Measurements from ENCODE around the gene DACH1.

DACH1 gene

GRCh38 chr13:71583581-71583980, 283.4 kb downstream of the DACH1 start:
- DNase-seq (ENCODE audit: low read depth) = no peak

- no peak for DNase-seq (ENCODE audit: low read depth)
These were observed 286.4 kb downstream of the DACH1 start for GRCh38 chr13:71580614-71581013.

- no peak for DNase-seq (ENCODE audit: low read depth)
These were observed 289.0 kb downstream of the DACH1 start for GRCh38 chr13:71578048-71578447.

- DNase-seq (ENCODE audit: low read depth) = no peak
These were observed 289.9 kb downstream of the DACH1 start for GRCh38 chr13:71577127-71577526.

GRCh38 chr13:71576571-71576970, 290.4 kb downstream of the DACH1 start:
- no peak for DNase-seq (ENCODE audit: low read depth)

- no peak for DNase-seq (ENCODE audit: low read depth)
These were observed 320.1 kb downstream of the DACH1 start for GRCh38 chr13:71546881-71547280.

- DNase-seq (ENCODE audit: low read depth) = no peak
These were observed 326.9 kb downstream of the DACH1 start for GRCh38 chr13:71540098-71540497.

- DNase-seq (ENCODE audit: low read depth) = no peak
These were observed 330.8 kb downstream of the DACH1 start for GRCh38 chr13:71536201-71536600.

- DNase-seq (ENCODE audit: low read depth) = no peak
These were observed 342.2 kb downstream of the DACH1 start for GRCh38 chr13:71524613-71525304.

GRCh38 chr13:71524245-71524612, 342.8 kb downstream of the DACH1 start:
- DNase-seq (ENCODE audit: low read depth) = no peak

GRCh38 chr13:71522941-71523526, 344.0 kb downstream of the DACH1 start:
- DNase-seq (ENCODE audit: low read depth) = no peak

- no peak for DNase-seq (ENCODE audit: low read depth)
These were observed 350.0 kb downstream of the DACH1 start for GRCh38 chr13:71517004-71517403.

- DNase-seq (ENCODE audit: low read depth) = no peak
These were observed 350.5 kb downstream of the DACH1 start for GRCh38 chr13:71516521-71516920.

- DNase-seq (ENCODE audit: low read depth) = no peak
These were observed 351.3 kb downstream of the DACH1 start for GRCh38 chr13:71515744-71516038.

GRCh38 chr13:71514900-71515743, 351.9 kb downstream of the DACH1 start:
- no peak for DNase-seq (ENCODE audit: low read depth)

- DNase-seq (ENCODE audit: low read depth) = no peak
These were observed 353.5 kb downstream of the DACH1 start for GRCh38 chr13:71513411-71514033.

GRCh38 chr13:71503781-71504180, 363.2 kb downstream of the DACH1 start:
- DNase-seq (ENCODE audit: low read depth) = no peak

GRCh38 chr13:71499944-71500514, 367.0 kb downstream of the DACH1 start:
- no peak for DNase-seq (ENCODE audit: low read depth)

GRCh38 chr13:71499235-71499634, 367.8 kb downstream of the DACH1 start:
- no peak for DNase-seq (ENCODE audit: low read depth)

- DNase-seq (ENCODE audit: low read depth) = no peak
These were observed 373.8 kb downstream of the DACH1 start for GRCh38 chr13:71493189-71493588.

GRCh38 chr13:71492346-71492871, 374.6 kb downstream of the DACH1 start:
- no peak for DNase-seq (ENCODE audit: low read depth)

GRCh38 chr13:71491010-71491409, 376.0 kb downstream of the DACH1 start:
- no peak for DNase-seq (ENCODE audit: low read depth)

Data from activated T-cell treated with anti-CD3 and anti-CD28 coated beads for 1 hour (primary cell).